Spinal cord (tissue), 10 donors: ENCODE data around the gene XYLT1. TPM values are rescaled to one million over a fixed set of nuclear protein-coding genes. Genes with fewer than 3 reads are reported as not detected.
A peak's percentile ranks its signal among the peaks of the same experiment; 100 is the strongest.

Experiments
- DNase-seq, 6 donors: peaks; one replicate each; pipeline versions ENCODE4 v3.0.0 to v3.0.0-alpha.2; 2013 to 2015; ENCODE audit warnings: low spot score in 6 of 6, low read depth in 4 of 6
- H3K27ac ChIP-seq: one replicate; pipeline ENCODE4 v1.5.1; 2013; ENCODE audit warnings: low read depth, low read length, control low read depth
- H3K27me3 ChIP-seq: one replicate; pipeline ENCODE4 v1.6.1; 2013; ENCODE audit warnings: low read length; ENCODE audit not compliant: control insufficient read depth, insufficient read depth
- H3K36me3 ChIP-seq: one replicate; pipeline ENCODE4 v1.6.1; 2013; ENCODE audit warnings: low read length; ENCODE audit not compliant: control insufficient read depth, insufficient read depth
- H3K4me1 ChIP-seq: one replicate; pipeline ENCODE4 v1.6.1; 2013; ENCODE audit warnings: low read length; ENCODE audit not compliant: control insufficient read depth, insufficient read depth
- H3K4me3 ChIP-seq: one replicate; pipeline ENCODE4 v1.5.1; 2013; ENCODE audit warnings: low read depth, low read length, control low read depth
- H3K9me3 ChIP-seq: one replicate; pipeline ENCODE4 v1.6.1; 2013; ENCODE audit warnings: low read length; ENCODE audit not compliant: control insufficient read depth, insufficient read depth
- WGBS: methylation state at CpG from one replicate; pipeline ENCODE4 v1.1.5; 2013; ENCODE audit warnings: missing lambda C conversion rate; ENCODE audit not compliant: insufficient coverage; 5-methylcytosine and 5-hydroxymethylcytosine counted together
- polyA plus RNA-seq, 2 donors: library from polyadenylated mRNA; unstranded; fragments of 120-200 nt; gene quantifications; one replicate each; pipeline ENCODE4 v1.2.1, GENCODE V29; 2013; ENCODE audit not compliant: insufficient read length in 2 of 2
- total RNA-seq, 2 donors: library from RNA; depleted of rRNA in 1 of 2; stranded (reverse); fragments of 120-200 nt in 1 of 2; fragments of >200 nt in 1 of 2; gene quantifications; one replicate each; pipeline versions ENCODE4 v1.2.3 to v1.2.4, GENCODE V29; 2013 to 2014
- donor health status: healthy.

XYLT1 gene
- total and polyA plus RNA-seq, 4 donors: 13.0 to 17.0 (median 15.2) TPM

DNA sequence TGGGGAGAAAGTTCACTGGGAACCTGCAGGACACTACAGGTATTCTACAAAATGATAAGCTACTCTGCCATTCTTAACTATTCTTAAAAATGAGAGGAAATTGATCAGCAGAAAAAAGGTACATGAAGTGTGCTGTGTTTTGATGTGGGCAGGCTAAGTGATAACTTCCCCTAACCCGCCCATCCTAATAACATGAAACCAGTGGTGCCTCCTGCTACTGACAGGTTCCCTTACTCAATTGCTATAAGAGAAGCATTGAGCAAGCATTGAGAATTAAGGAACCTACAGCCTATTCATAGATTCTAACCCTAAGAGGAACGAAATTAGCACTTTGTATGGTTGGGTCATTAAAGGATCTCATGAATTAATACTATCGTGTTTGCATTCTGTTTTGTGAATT, 18.9 kb downstream of the XYLT1 start:
- DNase-seq: no peak
- Histone ChIP-seq H3K4me1 (peaks cover 18% of the 10 kb centered on the region), H3K36me3 (peaks cover 11% of the 10 kb centered on the region), H3K9me3 (no peaks in the 10 kb centered on the region), H3K27ac (no peak overlapping the region), H3K27me3 (no peaks in the 10 kb centered on the region), H3K4me3 (no peak overlapping the region)
- no CpG with 5 or more reads among the region's 3 CpGs for WGBS

DNA sequence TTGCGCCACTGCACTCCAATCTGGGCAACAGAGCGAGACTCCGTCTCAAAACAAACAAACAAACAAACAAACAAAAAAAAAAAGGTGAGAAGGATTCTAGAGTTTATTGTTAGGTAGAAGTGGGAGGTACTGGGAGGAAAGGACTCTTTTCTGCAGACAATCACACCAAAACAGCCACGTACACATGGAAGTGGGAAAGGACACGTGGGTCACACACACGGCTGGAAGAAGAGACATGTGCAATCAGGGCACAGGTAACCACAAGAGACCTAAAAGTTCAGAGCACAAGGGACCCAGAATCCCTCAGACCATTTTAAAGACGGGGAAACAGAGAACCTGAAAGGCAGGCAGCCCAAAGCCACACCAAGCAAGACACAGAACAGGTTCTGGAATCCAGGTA, 20.5 kb downstream of the XYLT1 start:
- no peak overlapping the region for H3K27ac ChIP-seq
- no peaks in the 10 kb centered on the region for H3K9me3 ChIP-seq
- H3K36me3 ChIP-seq: peaks cover 14% of the 10 kb centered on the region
- 89% methylated on average over 4 of the region's 7 CpGs for WGBS
- H3K27me3 ChIP-seq: no peaks in the 10 kb centered on the region
- no peak for DNase-seq
- peaks cover 28% of the 10 kb centered on the region for H3K4me1 ChIP-seq
- H3K4me3 ChIP-seq: no peak overlapping the region

DNA sequence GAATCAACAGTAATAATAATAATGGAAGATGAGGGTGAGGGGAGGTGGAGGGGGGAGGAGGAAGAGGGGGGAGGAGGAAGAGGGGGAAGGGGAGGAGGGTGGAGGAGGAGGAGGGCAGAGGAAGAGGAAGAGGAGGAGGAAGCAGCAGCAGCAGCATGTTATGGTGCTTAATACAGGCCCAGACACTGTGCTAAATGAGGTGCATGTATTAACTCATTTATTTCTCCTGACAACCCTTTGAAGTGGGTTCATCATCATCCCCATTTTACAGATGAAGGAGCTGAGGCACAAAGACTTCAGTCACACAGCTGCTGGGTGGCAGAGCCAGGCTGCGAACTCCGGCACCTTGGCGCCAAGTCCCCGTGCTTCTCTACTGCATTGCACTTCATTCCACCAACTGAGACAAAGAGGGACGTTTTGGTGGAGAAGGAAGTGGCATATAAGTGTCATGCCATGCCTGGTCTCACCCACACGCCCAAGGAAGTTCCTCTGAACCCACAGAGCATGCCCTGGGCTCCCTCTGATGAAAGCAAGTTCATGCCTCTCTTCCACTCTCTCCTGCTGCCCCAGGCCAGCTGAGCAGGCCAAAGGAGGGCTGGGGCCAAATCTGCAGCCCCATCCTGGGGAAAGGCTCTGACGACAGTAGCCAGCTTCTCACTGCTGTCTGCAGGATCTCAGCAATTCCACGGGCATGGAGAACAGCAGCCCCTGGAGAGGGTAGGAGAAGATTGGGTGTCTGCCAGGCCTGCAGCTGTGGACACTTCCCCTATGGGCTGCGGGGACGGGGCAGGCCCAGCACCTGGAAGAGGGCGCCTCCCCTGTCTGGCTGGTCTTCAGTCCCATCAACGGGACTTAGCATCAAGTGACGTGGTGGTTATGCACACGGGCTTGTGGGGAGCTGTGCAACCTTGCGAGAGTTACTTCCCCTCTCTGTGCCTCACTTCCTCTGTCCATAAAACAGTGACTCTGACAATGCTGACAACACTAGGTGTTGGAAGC, 21.8 kb downstream of the XYLT1 start:
- peaks cover 28% of the 10 kb centered on the region for H3K4me1 ChIP-seq

DNA sequence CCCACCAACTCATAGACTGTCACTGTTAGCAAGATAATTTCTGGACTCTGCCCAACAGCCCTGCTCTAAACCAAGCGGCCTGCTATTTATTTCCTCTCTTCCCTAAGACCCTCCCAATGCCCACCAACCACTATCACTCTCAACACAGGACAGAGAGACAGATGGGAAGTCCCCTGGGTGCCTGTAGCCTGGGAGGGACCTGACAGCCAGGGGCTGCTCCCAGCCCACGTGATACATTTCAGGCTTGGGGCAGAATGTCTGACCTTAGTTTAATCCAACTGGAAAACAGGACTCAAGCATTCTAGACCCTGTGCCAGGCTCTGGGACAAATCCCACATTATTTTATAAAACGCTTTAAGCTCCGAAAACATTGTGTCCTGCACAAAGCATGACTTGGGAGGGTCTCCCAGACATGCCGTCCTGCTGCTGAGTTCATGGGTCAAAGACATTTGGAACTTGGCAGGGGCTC, 23.6 kb downstream of the XYLT1 start:
- peak in 1 of 6 donors; percentile 34 for DNase-seq
- WGBS: 50% methylated on average over 5 of the region's 5 CpGs
- Histone ChIP-seq H3K27me3 (no peaks in the 10 kb centered on the region), H3K4me1 (peaks cover 25% of the 10 kb centered on the region), H3K9me3 (no peaks in the 10 kb centered on the region), H3K36me3 (peaks cover 15% of the 10 kb centered on the region), H3K4me3 (no peak overlapping the region), H3K27ac (no peak overlapping the region)

More for the DNA sequence above, 21.8 kb downstream of the XYLT1 start:
- Histone ChIP-seq H3K27me3 (no peaks in the 10 kb centered on the region), H3K36me3 (peaks cover 15% of the 10 kb centered on the region), H3K27ac (no peak overlapping the region), H3K9me3 (no peaks in the 10 kb centered on the region), H3K4me3 (no peak overlapping the region)
- DNase-seq: no peak
- 61% methylated on average over 8 of the region's 15 CpGs for WGBS

DNA sequence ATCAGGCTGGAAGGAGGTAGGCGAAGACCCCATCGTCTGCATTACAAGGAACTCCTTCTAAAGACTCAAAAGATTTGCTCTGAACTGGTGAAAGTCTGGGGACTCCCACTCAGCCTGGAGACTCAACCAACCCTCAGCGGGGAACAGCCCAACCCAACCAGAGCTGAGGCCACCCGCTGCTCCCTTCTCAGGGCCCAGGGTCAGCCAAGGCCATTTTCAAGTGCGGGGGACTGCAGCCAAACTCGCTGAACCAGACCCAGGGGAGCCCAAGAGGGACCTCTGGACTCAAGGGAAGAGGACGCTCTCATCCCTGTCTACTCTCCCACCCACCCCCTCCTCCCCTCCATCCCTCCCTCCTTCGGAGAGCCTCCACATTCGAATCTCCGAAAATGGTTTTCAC, 24.1 kb downstream of the XYLT1 start:
- Histone ChIP-seq H3K27me3 (no peaks in the 10 kb centered on the region), H3K4me3 (no peak overlapping the region), H3K9me3 (no peaks in the 10 kb centered on the region), H3K4me1 (peaks cover 25% of the 10 kb centered on the region), H3K27ac (no peak overlapping the region), H3K36me3 (peaks cover 15% of the 10 kb centered on the region)
- no peak for DNase-seq
- 49% methylated on average over 10 of the region's 10 CpGs for WGBS

DNA sequence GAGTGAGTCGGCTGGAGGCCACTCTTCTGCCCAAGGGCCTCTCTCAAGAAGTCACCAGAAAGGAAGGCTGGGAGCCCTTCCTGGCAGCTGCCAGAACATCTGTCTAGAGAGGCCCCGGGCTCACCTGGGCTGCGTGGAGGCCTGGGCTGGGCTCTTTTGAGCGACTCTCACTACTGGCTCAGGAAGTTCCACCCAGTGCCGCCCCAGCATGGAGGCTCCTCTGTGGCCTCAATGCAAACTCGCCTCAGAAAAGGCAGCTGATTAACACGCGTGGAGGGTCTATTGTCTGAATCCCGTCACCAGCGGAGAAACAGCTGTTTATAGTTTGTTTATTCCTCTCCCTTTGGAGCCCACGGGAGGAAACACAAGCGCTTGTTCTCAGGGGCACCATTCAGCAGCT, 25.3 kb downstream of the XYLT1 start:
- Histone ChIP-seq H3K4me1 (peaks cover 25% of the 10 kb centered on the region), H3K36me3 (peaks cover 15% of the 10 kb centered on the region), H3K4me3 (no peak overlapping the region), H3K27ac (no peak overlapping the region), H3K9me3 (no peaks in the 10 kb centered on the region), H3K27me3 (no peaks in the 10 kb centered on the region)
- DNase-seq: peak in 1 of 6 donors; percentile 41
- 56% methylated on average over 9 of the region's 12 CpGs for WGBS

DNA sequence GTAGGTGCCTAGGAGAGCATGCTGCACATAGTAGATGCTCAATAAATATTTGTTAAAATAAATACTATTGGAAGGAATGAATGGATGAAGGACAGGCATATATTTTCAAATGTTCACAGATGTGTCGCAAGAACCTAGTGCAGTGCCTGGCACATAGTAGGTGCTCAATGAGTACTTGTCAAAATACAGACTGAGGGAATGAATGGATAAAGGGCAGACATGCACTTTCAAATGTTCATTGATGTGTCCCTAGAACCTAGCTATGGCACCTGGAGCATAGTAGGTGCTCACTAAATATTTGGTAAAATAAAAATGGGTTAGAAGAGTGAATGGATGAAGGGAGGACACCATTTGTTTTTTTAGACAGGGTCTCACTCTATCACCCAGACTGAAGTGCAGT, 26.1 kb downstream of the XYLT1 start:
- no peaks in the 10 kb centered on the region for H3K9me3 ChIP-seq
- peaks cover 15% of the 10 kb centered on the region for H3K36me3 ChIP-seq
- no peak overlapping the region for H3K27ac ChIP-seq
- H3K4me3 ChIP-seq: no peak overlapping the region
- no peak for DNase-seq
- no peaks in the 10 kb centered on the region for H3K27me3 ChIP-seq
- H3K4me1 ChIP-seq: peaks cover 25% of the 10 kb centered on the region
- WGBS: 100% methylated on average over 1 of the region's 1 CpG

DNA sequence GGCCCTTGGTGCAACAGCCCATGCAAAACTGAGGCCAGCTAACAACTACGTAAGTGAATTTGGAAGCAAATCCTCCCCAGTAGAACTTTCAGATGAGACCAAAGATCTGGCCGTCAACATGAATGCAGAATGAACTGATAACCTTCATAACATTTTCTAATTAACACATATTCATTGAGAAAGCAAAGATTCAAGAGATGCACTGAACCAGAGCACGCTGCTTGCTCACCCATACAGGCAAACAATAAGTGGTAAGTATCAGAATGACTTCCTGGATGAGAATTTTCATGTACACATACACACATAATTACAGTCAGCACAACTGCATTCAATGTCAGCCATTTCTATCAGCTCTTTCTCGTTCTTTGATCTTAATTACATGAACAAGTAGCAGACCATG, 30.6 kb downstream of the XYLT1 start:
- WGBS: 89% methylated on average over 2 of the region's 4 CpGs
- Histone ChIP-seq H3K27me3 (no peaks in the 10 kb centered on the region), H3K4me1 (peaks cover 4% of the 10 kb centered on the region), H3K36me3 (peaks cover 2% of the 10 kb centered on the region), H3K9me3 (no peaks in the 10 kb centered on the region), H3K4me3 (no peak overlapping the region), H3K27ac (no peak overlapping the region)
- no peak for DNase-seq

DNA sequence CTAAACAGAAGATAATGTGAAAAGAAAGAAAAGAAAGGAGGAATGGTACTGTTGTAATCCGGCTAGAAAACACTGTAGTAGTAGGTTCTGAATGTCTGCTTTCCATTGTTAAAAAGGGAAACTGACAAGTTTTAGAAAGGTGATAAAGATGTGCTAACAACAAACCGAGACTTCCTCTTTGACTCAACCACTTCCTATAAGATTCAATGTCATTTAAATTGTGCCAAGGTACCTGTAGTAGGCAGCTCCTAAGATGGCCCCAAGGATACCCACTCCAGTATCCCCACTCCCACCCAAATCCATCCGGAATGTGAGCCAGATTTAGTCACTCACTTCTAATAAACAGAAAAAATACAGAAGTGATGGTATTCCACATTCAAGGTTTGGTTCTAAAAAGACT, 31.2 kb downstream of the XYLT1 start:
- Histone ChIP-seq H3K4me1 (peaks cover 4% of the 10 kb centered on the region), H3K9me3 (no peaks in the 10 kb centered on the region), H3K36me3 (no peaks in the 10 kb centered on the region), H3K4me3 (no peak overlapping the region), H3K27me3 (no peaks in the 10 kb centered on the region), H3K27ac (no peak overlapping the region)
- no CpG with 5 or more reads among the region's 3 CpGs for WGBS
- no peak for DNase-seq

DNA sequence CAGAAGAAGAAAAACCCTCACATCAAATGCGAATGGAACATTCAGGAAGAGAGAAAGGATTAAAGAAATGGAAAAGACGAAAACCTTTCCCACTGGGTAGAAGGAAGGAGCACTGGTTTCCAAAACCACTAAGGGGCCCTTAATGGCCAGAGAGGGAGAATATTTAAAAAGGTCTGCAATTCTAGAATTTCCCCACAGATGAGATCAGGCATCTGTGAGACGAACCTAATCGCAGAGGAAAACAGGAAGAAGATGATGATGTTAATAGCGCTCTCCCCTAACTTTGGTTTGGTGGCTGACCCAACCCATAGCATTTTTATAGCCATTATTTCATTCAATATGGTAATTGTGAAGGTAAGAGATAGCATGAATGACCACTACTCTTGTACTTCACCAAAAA, 32.8 kb downstream of the XYLT1 start:
- Histone ChIP-seq H3K9me3 (no peaks in the 10 kb centered on the region), H3K27me3 (no peaks in the 10 kb centered on the region), H3K4me3 (no peak overlapping the region), H3K36me3 (no peaks in the 10 kb centered on the region), H3K27ac (no peak overlapping the region), H3K4me1 (peaks cover 4% of the 10 kb centered on the region)
- no CpG with 5 or more reads among the region's 5 CpGs for WGBS
- no peak for DNase-seq
